ENCODE results near the gene WFS1. TPM values are rescaled to one million over a fixed set of nuclear protein-coding genes. Genes with fewer than 3 reads are reported as not detected.

Gene WFS1
- total and polyA plus RNA-seq, 2 of the 8 experiments (the other 6 are each of a cell fraction or from before 2014, with no cell fraction given), result 29.1 to 43.1 TPM

- TF ChIP-seq CTBP2 (IDR thresholded peaks at IDR 0.05; ENCODE audit: borderline replicate concordance, insufficient read depth, insufficient read length, low read length) (no peak), RAD21 (IDR thresholded peaks at IDR 0.05 in 1 of 2, conservative IDR thresholded peaks at IDR 0.05 in 1 of 2; ENCODE audit: low read depth in 2 of 2, low read length in 2 of 2) (peak; percentile 70 to 73), POLR2A (IDR thresholded peaks at IDR 0.05; ENCODE audit: control extremely low read depth in 1 of 2, low read depth in 2 of 2, low read length in 2 of 2) (no peak), SAP30 (IDR thresholded peaks at IDR 0.05; ENCODE audit: insufficient read depth, insufficient replicate concordance, low read length) (no peak)
These were observed 61.4 kb downstream of the WFS1 start (continued) for GRCh38 chr4:6331018-6331417.
